Endothelial cell of umbilical vein (primary cell): ENCODE measurements around the gene SLC38A8. TPM values are rescaled to one million over a fixed set of nuclear protein-coding genes. Genes with fewer than 3 reads are reported as not detected.

ENCODE experiments used
- BruUV-seq: library from RNA; stranded (reverse); fragments of 400-500 nt; replicated peaks from 2 replicates; lab custom pipeline; 2021; lab: Mats Ljungman, UMichigan
- CTCF ChIA-PET: fragments of 300-600, 350-600 bp; sonication (Branson Sonifier 250); formaldehyde crosslinking; loops from one replicate; lab custom pipeline; 2021; ENCODE audit warnings: antibody characterized with exemption, inconsistent platforms; lab: Charles Lee
- POLR2A ChIA-PET: fragments of 300-600, 350-600 bp; sonication (Branson Sonifier 250); formaldehyde crosslinking; loops from one replicate; lab custom pipeline; 2021; ENCODE audit warnings: antibody characterized with exemption, inconsistent platforms; lab: Charles Lee
- DNase-seq: peaks from one replicate; pipeline ENCODE4 v3.0.0-alpha.2; 2011; ENCODE audit warnings: low read depth, low spot score
- FAIRE-seq: peaks from 2 replicates; lab custom pipeline; 2011; peaks lifted over from hg19 to GRCh38; lab: Jason Lieb, UNC
- H2AFZ ChIP-seq: 2 replicates; pipeline ENCODE4 v1.6.0; 2012; ENCODE audit warnings: low read depth, low read length, control low read depth, inconsistent platforms
- H3K27ac ChIP-seq: 2 replicates; pipeline ENCODE4 v1.5.1; 2011; ENCODE audit warnings: low read depth, mild to moderate bottlenecking, control low read depth, low read length, moderate library complexity; ENCODE audit not compliant: insufficient read depth
- H3K27me3 ChIP-seq, 2 experiments: 2 replicates each; pipeline versions ENCODE4 v1.6.0 to v1.6.1; 2011; ENCODE audit warnings: low read length in 2 of 2, mixed read lengths in 1 of 2; ENCODE audit not compliant: control insufficient read depth in 2 of 2, insufficient read depth in 2 of 2
- H3K36me3 ChIP-seq, 2 experiments: 2 replicates in 1 of 2; 3 replicates in 1 of 2; pipeline ENCODE4 v1.5.1; 2011; ENCODE audit warnings: low read length in 2 of 2, mild to moderate bottlenecking in 1 of 2, moderate library complexity in 1 of 2; ENCODE audit not compliant: control insufficient read depth in 2 of 2, insufficient read depth in 2 of 2; ENCODE audit errors: extremely low read depth in 1 of 2
- H3K4me1 ChIP-seq: 3 replicates; pipeline ENCODE4 v1.5.1; 2011; ENCODE audit warnings: mild to moderate bottlenecking, low read length; ENCODE audit not compliant: control insufficient read depth, insufficient read depth; ENCODE audit errors: extremely low read depth
- H3K4me2 ChIP-seq: 2 replicates; pipeline ENCODE4 v1.6.1; 2011; ENCODE audit warnings: low read length, control low read depth, mixed read lengths; ENCODE audit not compliant: insufficient read depth
- H3K4me3 ChIP-seq, 3 experiments: fragments of 200-600 bp in 1 of 3; sonication (generic), shearing (Covaris generic) in 1 of 3; replicated peaks in 1 of 3; 2 replicates each; pipeline ENCODE4 v1.5.1; 2011 to 2016; ENCODE audit warnings: control low read depth in 3 of 3, low read length in 3 of 3, mild to moderate bottlenecking in 2 of 3, inconsistent platforms in 1 of 3, low read depth in 1 of 3, moderate library complexity in 1 of 3; ENCODE audit not compliant: insufficient read depth in 1 of 3
- H3K79me2 ChIP-seq: 2 replicates; pipeline ENCODE4 v1.6.0; 2012; ENCODE audit warnings: low read length, inconsistent platforms; ENCODE audit not compliant: control insufficient read depth, insufficient read depth
- H3K9ac ChIP-seq: replicated peaks from 2 replicates; pipeline ENCODE3; 2011; ENCODE audit warnings: low read length, control low read depth; ENCODE audit not compliant: insufficient read depth; ENCODE audit errors: extremely low read depth
- H3K9me1 ChIP-seq: replicated peaks from 3 replicates; pipeline ENCODE4 v1.6.0; 2011; ENCODE audit warnings: mild to moderate bottlenecking, low read length; ENCODE audit not compliant: control insufficient read depth, insufficient read depth; ENCODE audit errors: extremely low read depth
- H3K9me3 ChIP-seq: replicated peaks from 2 replicates; pipeline ENCODE4 v1.5.1; 2012; ENCODE audit warnings: low read length, inconsistent platforms; ENCODE audit not compliant: control insufficient read depth, insufficient read depth
- H4K20me1 ChIP-seq: replicated peaks from 2 replicates; pipeline ENCODE3; 2011; ENCODE audit warnings: mild to moderate bottlenecking, low read length; ENCODE audit not compliant: control insufficient read depth, insufficient read depth; ENCODE audit errors: extremely low read depth
- EZH2 ChIP-seq: IDR thresholded peaks from 2 replicates; pipeline ENCODE4 v1.6.1; 2012; ENCODE audit warnings: borderline replicate concordance, low read depth, mild to moderate bottlenecking, moderate library complexity, low read length, inconsistent platforms; ENCODE audit not compliant: severe bottlenecking
- FOS ChIP-seq: IDR thresholded peaks from 2 replicates; pipeline ENCODE4 v1.6.1; 2011; ENCODE audit warnings: mild to moderate bottlenecking, low read length, moderate library complexity, borderline replicate concordance; ENCODE audit not compliant: insufficient read depth
- GATA2 ChIP-seq: IDR thresholded peaks from 2 replicates; pipeline ENCODE4 v1.7.0; 2011; ENCODE audit warnings: low read depth, mild to moderate bottlenecking, moderate library complexity, mixed read lengths, low read length; ENCODE audit not compliant: insufficient read length, insufficient read depth
- JUN ChIP-seq: IDR thresholded peaks from 2 replicates; pipeline ENCODE4 v1.6.1; 2011; ENCODE audit warnings: borderline replicate concordance, low read depth; ENCODE audit not compliant: insufficient read length, insufficient read depth
- MYC ChIP-seq: IDR thresholded peaks from one replicate; pipeline ENCODE4 v1.6.1; 2011; ENCODE audit warnings: mild to moderate bottlenecking, low read depth, low read length
- POLR2A ChIP-seq: IDR thresholded peaks from 2 replicates; pipeline ENCODE4 v1.6.1; 2012; ENCODE audit warnings: low read depth, mild to moderate bottlenecking, control low read depth, low read length
- POLR2AphosphoS5 ChIP-seq: IDR thresholded peaks from 2 replicates; pipeline ENCODE4 v1.6.1; 2012; ENCODE audit warnings: low read depth, mild to moderate bottlenecking, control low read depth, low read length, moderate library complexity; ENCODE audit not compliant: insufficient read depth
- dilution Hi-C: fragments of 300-500 bp; cut with MboI; formaldehyde crosslinking; loops from one replicate; pipeline ENCODE4 v1.15.0; 2019; ENCODE audit warnings: low sequenced_read_pairs; ENCODE audit not compliant: extremely low pct_ligation_motif_present
- intact Hi-C: fragments of 100-400 bp; cut with micrococcal nuclease; formaldehyde crosslinking; loops from one replicate; pipeline ENCODE4 v1.10.0; 2022
- polyA plus RNA-seq, 4 experiments: library from polyadenylated mRNA; depleted of rRNA in 3 of 4; stranded (reverse) in 3 of 4; unstranded in 1 of 4; fragments of >200 nt; gene quantifications; 2 replicates each; pipeline versions ENCODE4 v1.2.1 to v1.2.3, GENCODE V29; 2011 to 2012; ENCODE audit warnings: missing spikeins in 1 of 4
- total RNA-seq: library from RNA; stranded (reverse); gene quantifications from 2 replicates; pipeline ENCODE4 v1.2.3, GENCODE V29; 2021
- TF ChIP-seq, protein P1 (sequence below): IDR thresholded peaks from 2 replicates; pipeline ENCODE4 v1.6.1; 2011; ENCODE audit not compliant: insufficient read depth, insufficient read length
- TF ChIP-seq, protein P2 (sequence below), 2 donors: IDR thresholded peaks; 1 replicate in 1 of 2; 2 replicates in 1 of 2; pipeline ENCODE4 v1.5.1; 2011; ENCODE audit warnings: low read length in 2 of 2, mild to moderate bottlenecking in 2 of 2, moderate library complexity in 2 of 2, control low read depth in 1 of 2, inconsistent platforms in 1 of 2, low read depth in 1 of 2; ENCODE audit not compliant: insufficient read depth in 1 of 2; ENCODE audit errors: extremely low read depth in 1 of 2

SLC38A8 gene
- total and polyA plus RNA-seq, 2 donors (not counting 3 experiments of a cell fraction or from before 2014, with no cell fraction given), result not detected

DNA sequence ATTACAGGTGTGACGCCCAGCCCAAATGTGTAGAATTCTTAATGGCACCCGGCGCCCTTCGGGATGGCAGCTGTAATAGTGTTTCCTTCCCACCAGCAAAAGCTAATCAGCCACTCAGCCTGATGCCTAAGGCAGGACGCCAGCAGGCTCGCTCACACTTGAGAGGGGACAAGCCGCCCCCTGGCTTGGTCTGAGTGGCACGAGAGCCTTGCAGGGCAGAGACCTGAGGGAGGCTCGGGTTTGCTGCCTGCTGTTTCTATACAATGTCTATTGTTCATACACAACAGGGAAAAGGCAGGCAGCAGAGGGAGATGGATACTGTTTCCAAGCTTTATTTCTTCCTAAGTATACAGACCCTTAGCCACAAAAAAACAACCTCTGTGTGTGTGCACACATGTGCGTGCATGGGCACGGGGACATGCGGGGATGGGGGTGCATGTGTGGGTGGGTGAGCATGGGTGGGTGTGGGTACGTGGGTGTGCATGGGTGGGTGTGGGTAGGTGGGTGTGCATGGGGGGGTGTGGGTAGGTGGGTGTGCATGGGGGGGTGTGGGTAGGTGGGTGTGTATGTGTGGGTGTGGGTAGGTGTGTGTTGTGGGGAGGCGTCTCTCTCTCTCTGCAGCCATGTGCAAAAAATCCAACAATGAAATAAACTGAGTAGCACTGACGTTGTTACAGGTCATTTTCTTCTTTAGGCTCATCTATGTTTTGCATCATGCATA, 10.0 kb downstream of the SLC38A8 start:
- TF ChIP-seq GATA2, result no peak
- no peak for TF ChIP-seq MYC
- no peak for TF ChIP-seq POLR2AphosphoS5
- no peak for TF ChIP-seq POLR2A
- no peak for TF ChIP-seq EZH2
- H3K4me3 ChIP-seq, result no peak overlapping the region
- H3K9ac ChIP-seq, result no peak overlapping the region
- no peak overlapping the region for H3K4me2 ChIP-seq
- dilution Hi-C loops, result no loop called here
- H3K27ac ChIP-seq, result no peak overlapping the region
- H3K9me1 ChIP-seq, result no peaks in the 10 kb centered on the region
- H4K20me1 ChIP-seq, result no peaks in the 10 kb centered on the region
- ChIA-PET POLR2A (no interaction called here), CTCF (interaction anchor here (1.2 kb wide), 1 partner anchor 53 kb away, joined by 3 read pairs; no protein-coding TSS in a partner anchor)
- H3K9me3 ChIP-seq, result no peaks in the 10 kb centered on the region
- FAIRE-seq (no peak), DNase-seq (no peak)
- no peaks in the 10 kb centered on the region for H3K27me3 ChIP-seq
- intact Hi-C loops, result no loop called here
- H2AFZ ChIP-seq, result no peak overlapping the region
- H3K36me3 ChIP-seq, result no peaks in the 10 kb centered on the region
- BruUV-seq, result no TSS peak
- H3K4me1 ChIP-seq, result no peaks in the 10 kb centered on the region
- H3K79me2 ChIP-seq, result no peaks in the 10 kb centered on the region

DNA sequence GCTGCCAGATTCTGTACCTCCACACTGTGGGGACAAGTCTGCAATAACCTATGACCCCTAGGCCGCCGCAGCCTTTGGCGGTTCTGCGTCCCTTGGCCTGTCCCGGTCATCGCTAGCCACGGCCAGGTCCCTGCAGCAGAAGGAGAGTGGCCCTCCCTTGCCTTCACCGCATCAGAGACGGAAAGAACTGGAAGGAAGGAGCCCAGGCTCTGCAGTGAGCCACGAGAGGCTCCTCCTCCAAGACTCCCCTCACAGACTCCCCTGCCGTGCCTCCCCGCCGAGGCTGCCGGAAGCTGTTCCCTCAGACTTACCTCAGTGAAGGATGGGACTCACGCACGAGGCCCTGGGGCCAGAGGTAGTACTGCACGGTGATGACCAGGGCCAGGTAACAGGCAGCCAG, 11.0 kb downstream of the SLC38A8 start:
- ChIA-PET CTCF (interaction anchor here (1.2 kb wide), 1 partner anchor 52 kb away, joined by 3 read pairs; no protein-coding TSS in a partner anchor), POLR2A (no interaction called here)
- Histone ChIP-seq H3K79me2 (no peaks in the 10 kb centered on the region), H3K36me3 (no peaks in the 10 kb centered on the region), H3K9me1 (no peaks in the 10 kb centered on the region), H4K20me1 (no peaks in the 10 kb centered on the region), H3K4me2 (no peak overlapping the region), H3K4me1 (no peaks in the 10 kb centered on the region), H3K9ac (no peak overlapping the region), H2AFZ (no peak overlapping the region), H3K9me3 (no peaks in the 10 kb centered on the region), H3K27me3 (no peaks in the 10 kb centered on the region), H3K27ac (no peak overlapping the region), H3K4me3 (no peak overlapping the region)
- DNase-seq (no peak), FAIRE-seq (no peak)
- dilution Hi-C loops, result no loop called here
- intact Hi-C loops, result no loop called here
- TF ChIP-seq EZH2, result no peak
- no peak for TF ChIP-seq MYC
- TF ChIP-seq GATA2, result no peak
- TF ChIP-seq, protein P1, sequence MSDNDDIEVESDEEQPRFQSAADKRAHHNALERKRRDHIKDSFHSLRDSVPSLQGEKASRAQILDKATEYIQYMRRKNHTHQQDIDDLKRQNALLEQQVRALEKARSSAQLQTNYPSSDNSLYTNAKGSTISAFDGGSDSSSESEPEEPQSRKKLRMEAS, result no peak
- TF ChIP-seq, protein P2, sequence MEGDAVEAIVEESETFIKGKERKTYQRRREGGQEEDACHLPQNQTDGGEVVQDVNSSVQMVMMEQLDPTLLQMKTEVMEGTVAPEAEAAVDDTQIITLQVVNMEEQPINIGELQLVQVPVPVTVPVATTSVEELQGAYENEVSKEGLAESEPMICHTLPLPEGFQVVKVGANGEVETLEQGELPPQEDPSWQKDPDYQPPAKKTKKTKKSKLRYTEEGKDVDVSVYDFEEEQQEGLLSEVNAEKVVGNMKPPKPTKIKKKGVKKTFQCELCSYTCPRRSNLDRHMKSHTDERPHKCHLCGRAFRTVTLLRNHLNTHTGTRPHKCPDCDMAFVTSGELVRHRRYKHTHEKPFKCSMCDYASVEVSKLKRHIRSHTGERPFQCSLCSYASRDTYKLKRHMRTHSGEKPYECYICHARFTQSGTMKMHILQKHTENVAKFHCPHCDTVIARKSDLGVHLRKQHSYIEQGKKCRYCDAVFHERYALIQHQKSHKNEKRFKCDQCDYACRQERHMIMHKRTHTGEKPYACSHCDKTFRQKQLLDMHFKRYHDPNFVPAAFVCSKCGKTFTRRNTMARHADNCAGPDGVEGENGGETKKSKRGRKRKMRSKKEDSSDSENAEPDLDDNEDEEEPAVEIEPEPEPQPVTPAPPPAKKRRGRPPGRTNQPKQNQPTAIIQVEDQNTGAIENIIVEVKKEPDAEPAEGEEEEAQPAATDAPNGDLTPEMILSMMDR (IDR thresholded peaks at IDR 0.05; ENCODE audit: extremely low read depth in 1 of 2, insufficient read depth in 1 of 2, low read depth in 1 of 2, low read length in 2 of 2), result no peak
- no peak for TF ChIP-seq FOS
- TF ChIP-seq POLR2A, result no peak
- no peak for TF ChIP-seq JUN
- TF ChIP-seq POLR2AphosphoS5, result no peak
- no TSS peak for BruUV-seq
